GM19467 (cell line): Measurements from ENCODE around the gene ELMO1.

ENCODE experiments used
- ATAC-seq: cut with Tn5 transposase; IDR thresholded peaks from one replicate; pipeline ENCODE4 v1.9.1; 2021; ENCODE audit warnings: mild to moderate bottlenecking, moderate library complexity; ENCODE audit not compliant: unreplicated experiment

ELMO1 gene

DNA sequence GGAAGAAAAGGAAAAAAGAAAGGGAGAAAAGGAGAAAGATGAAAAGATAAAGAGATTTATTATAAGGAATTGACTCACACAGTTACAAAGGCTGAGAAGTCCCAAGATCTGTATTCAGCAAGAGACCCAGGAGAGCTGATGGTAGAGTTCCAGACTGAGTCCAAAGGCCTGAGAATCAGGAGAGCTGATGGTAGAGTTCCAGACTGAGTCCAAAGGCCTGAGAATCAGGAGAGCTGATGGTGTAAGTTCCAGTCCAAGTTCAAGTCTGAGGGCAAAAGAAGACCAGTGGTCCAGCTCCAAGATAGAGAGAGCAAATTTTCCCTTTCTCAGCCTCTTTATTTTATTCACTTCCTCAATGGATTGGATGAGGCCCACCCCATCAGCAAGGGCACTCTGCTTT, 627.0 kb downstream of the ELMO1 start:
- ATAC-seq, result no peak

- no peak for ATAC-seq
Measured at GRCh38 chr7:36820527-36821170, 628.0 kb downstream of the ELMO1 start.

GRCh38 chr7:36819639-36820038, 629.0 kb downstream of the ELMO1 start:
- ATAC-seq, result no peak

GRCh38 chr7:36814311-36814710, 634.4 kb downstream of the ELMO1 start:
- no peak for ATAC-seq

- no peak for ATAC-seq
Measured at GRCh38 chr7:36811807-36812206, 636.9 kb downstream of the ELMO1 start.

- no peak for ATAC-seq
Measured at GRCh38 chr7:36810489-36810888, 638.2 kb downstream of the ELMO1 start.

DNA sequence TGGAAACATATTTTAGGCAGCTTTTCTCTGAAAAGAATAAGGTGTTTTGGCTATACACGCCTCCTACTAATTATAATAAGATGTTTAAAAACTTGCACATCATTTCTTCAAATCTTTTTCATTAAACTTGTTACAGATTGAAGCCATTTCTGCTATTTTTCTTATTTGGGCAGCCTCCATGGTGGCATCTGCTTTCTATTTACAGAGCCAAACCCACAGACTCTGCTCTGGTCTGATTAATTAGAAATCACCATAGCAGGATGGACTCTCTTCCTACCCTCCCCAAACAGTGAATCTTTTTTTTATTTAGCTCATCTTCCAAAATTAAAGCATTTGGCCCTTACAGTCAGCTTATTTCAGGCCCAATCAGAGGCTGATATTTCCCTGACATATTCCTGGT, 638.6 kb downstream of the ELMO1 start:
- ATAC-seq, result no peak

GRCh38 chr7:36809510-36809909, 639.2 kb downstream of the ELMO1 start:
- no peak for ATAC-seq

- no peak for ATAC-seq
Measured at GRCh38 chr7:36809086-36809485, 639.6 kb downstream of the ELMO1 start.

DNA sequence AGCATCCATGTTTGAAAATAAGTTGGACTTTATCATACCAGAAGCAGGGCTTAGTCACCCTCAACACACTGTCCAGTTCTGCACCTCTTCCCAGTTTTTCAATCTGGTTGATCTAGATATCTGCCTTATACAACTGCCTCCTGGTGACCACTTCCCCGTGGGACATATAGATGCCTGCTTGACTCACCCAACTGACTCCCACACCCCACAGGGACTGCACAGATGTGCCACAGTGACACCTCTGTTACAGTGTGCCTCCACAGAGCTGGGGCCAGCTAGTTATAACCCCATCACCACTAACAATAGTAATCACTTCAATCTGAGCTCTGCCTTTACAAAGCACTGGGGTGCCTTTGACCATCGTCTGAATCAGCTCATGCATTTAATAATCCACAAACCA, 641.8 kb downstream of the ELMO1 start:
- ATAC-seq, result no peak
